GM21390 (cell line): Measurements from ENCODE around the gene CSNK1D.
A peak's percentile ranks its signal among the peaks of the same experiment; 100 is the strongest.

Source experiments
- ATAC-seq: cut with Tn5 transposase; IDR thresholded peaks from one replicate; pipeline ENCODE4 v1.9.1; 2021; ENCODE audit not compliant: unreplicated experiment

CSNK1D gene

GRCh38 chr17:82241183-82241925 is 32.1 kb downstream of the CSNK1D start:
- ATAC-seq, result no peak

GRCh38 chr17:82240506-82241182 is 32.9 kb downstream of the CSNK1D start:
- no peak for ATAC-seq

DNA sequence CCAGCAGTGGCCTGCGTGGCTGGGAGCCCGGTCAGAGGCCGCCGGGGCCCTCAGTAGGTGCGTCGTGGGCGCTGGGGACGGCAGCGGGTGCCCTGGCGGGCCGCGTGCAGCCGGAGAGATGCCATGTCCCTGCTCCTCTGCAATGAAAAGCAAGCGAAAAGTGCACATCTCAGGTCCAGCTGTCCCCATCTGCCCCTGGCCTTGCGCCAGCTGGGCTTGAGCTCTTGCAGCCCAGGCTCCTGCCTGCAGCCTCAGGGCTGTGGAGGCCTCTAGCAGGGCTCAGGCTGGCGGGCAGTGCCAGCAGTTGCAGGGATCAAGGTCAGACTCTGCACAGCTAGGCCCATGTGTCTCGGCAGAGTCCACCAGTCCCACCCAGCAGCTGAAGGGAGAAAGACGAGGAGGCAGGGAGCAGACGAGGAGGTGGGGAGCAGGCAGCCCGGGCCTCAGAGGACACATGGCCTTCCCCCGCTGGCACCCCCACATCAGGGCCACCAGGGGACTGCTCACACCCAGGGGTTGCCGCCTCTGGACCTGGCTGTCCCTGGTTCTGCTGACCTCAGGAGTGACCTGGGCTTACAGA is 33.5 kb downstream of the CSNK1D start:
- ATAC-seq, result no peak

GRCh38 chr17:82239401-82239925 is 34.0 kb downstream of the CSNK1D start:
- ATAC-seq, result no peak

- no peak for ATAC-seq
Observed at GRCh38 chr17:82238472-82239201, 34.9 kb downstream of the CSNK1D start.

GRCh38 chr17:82237746-82238471 is 35.6 kb downstream of the CSNK1D start:
- ATAC-seq, result no peak

DNA sequence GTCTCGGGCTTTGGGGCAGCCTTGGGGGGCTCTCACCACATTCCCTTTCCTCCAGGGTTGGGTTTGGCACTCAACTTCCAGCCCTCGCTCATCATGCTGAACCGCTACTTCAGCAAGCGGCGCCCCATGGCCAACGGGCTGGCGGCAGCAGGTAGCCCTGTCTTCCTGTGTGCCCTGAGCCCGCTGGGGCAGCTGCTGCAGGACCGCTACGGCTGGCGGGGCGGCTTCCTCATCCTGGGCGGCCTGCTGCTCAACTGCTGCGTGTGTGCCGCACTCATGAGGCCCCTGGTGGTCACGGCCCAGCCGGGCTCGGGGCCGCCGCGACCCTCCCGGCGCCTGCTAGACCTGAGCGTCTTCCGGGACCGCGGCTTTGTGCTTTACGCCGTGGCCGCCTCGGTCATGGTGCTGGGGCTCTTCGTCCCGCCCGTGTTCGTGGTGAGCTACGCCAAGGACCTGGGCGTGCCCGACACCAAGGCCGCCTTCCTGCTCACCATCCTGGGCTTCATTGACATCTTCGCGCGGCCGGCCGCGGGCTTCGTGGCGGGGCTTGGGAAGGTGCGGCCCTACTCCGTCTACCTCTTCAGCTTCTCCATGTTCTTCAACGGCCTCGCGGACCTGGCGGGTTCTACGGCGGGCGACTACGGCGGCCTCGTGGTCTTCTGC is 36.3 kb downstream of the CSNK1D start:
- no peak for ATAC-seq

DNA sequence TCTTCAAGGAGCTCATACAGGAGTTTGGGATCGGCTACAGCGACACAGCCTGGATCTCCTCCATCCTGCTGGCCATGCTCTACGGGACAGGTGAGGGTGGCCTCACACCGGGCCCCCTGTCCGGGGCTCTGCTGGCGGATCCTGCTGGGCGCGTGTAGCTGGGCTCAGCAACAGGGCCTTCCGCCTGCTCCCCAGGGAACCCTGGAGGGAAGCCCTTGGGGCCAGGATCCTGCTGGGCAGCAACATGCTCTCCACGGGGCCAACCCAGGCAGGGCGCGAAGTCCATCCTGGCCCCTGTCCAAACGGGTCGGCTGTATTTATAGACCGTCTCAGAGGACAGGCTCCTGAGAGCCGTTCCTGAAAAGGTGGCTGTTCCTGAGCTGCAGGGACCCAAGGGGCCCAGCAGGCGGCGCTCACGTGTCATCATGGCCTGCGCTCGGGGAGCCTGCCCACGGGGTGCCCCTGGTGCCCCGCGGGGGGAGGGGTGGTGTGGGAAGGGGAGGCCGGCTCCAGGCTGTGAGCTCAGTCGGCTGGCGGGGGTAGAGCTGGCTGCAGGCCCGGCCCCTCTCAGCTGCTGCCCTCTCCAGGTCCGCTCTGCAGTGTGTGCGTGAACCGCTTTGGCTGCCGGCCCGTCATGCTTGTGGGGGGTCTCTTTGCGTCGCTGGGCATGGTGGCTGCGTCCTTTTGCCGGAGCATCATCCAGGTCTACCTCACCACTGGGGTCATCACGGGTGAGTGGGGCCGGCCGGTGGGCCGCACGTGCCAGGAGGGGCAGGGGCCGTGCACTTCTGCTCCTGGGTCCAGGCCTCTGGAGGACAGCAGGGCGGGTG is 37.1 kb downstream of the CSNK1D start:
- ATAC-seq, result no peak

DNA sequence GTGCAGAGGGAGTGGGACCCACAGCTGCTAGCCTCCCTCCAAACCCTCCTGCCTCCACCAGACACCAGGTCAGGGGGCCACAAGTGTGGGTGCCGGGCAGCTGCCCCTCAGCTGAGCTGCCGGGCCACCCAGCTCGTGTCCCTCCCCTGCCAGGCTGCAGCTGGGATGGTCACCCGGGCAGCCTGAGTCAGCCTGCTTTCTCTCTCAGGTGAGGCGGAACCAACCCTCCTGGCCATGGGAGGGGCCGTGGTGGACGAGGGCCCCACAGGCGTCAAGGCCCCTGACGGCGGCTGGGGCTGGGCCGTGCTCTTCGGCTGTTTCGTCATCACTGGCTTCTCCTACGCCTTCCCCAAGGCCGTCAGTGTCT is 37.7 kb downstream of the CSNK1D start:
- ATAC-seq, result no peak

DNA sequence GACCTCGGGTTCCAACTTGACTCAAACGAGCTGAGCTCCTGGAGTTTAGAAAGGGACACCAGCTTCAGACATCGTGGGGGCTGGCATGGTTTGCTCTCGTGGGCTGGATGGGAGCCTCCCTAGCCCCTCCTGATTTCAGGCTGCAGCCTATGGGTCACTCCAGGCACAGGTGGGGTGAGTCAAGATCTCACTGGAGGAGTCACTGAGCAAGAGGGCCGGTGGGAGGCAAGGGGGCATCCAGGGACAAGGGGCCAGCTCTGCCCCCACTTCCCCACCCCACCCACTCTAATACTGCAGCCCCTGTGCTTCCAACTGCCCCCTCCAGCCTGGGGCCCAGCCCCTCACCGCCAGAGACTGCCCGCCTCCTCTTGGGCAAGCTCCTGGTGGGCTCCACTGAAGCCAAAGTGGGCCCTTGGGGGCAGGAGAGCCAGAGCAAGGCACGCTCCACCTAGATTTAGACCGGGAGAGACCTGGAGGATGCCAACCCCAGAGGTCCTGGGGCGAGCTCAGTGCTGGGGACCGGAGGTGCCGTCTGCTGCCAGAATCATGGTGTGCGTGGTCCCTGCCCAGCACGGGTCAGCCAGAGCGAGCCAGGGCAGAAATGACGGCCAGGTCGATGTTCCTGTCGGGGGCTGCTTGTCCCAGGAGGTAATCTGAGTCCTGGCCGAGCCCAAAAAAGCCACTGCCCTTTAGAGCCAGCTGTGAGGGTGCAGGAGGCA is 38.3 kb downstream of the CSNK1D start:
- ATAC-seq, result no peak

DNA sequence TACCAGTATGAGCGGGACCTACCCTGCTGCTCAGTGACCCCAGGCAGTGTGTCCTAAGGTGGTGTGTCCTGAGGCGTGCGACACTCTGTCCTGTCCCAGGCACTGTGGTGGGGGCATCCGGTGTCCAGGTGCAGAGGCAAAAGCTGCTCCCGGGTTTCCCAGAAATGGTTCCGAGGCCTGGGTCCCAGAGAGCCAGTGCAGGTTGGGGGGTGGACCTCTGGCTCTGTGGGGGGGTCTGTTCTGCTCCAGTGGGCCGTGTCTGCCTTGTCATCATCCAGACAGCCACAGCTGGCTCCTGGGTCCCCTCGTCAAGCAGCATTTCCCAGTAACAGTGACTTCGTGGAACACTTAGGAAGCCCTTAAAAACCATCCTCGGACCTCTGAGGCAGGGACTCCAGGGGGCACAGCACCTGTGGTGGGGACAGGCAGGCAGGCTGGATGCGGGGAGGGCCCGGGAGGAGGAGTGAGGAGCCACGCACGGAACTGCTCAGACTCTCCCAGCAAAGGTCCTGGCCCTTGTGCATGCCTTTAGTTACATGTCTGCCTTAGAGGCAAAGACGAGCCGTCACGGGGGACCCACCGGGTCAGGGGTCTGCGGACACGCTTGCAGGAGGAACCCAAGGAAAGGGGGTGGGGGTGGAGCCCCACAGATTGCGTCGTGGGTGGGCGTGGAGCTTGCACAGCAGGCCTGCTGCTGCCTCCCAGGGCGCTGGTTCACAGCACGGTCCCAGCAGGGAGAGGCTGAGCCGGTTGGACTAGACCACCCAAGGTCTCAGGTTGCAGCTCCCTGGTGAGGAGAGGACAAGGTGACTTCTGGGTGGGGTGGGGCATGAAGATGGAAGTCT is 39.1 kb downstream of the CSNK1D start:
- no peak for ATAC-seq

DNA sequence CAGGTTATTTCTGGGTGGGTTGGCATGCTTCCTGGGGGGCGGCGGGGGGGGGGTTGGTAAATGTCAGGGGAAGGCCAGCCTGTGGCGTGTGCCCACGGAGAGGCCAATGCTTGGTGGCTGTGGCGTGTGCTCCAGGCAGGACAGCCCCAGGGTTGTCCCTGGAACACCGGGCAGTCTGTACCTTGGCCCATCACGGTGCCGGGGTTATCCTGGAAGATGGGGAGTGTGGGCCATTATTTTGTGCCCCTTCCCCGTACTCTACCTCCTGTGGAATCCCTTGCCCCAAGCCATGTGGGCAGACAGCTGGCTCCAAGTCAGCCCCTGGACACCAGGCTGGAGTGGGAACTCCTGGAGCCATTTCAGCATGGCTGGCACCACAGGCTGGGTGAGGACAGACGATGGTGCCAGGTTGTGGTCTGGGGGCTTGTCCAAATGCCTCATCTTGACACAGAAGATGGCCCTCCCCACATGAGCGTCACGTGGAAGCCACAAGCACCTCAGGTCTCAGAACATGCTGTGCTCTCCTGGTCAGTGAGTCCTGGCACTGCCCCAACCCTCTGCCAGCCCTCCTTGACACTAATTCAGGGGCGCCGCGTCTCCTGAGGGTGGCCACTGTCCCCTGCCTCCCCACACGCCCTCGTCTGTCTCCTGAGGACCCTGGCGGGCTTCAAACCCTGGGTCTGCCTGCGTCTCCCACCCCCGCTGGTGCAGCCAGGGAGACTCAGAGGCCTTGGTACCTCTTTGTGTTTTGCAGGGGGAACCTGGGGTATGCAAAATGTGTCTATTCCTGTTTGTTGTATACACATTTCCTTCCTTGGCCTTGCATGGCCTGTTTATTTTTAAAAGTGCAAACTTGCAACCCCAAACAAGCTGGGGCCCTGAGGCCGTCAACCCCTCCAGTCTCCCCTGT is 40.4 kb downstream of the CSNK1D start:
- no peak for ATAC-seq

GRCh38 chr17:82232322-82232820 is 41.1 kb downstream of the CSNK1D start:
- no peak for ATAC-seq

DNA sequence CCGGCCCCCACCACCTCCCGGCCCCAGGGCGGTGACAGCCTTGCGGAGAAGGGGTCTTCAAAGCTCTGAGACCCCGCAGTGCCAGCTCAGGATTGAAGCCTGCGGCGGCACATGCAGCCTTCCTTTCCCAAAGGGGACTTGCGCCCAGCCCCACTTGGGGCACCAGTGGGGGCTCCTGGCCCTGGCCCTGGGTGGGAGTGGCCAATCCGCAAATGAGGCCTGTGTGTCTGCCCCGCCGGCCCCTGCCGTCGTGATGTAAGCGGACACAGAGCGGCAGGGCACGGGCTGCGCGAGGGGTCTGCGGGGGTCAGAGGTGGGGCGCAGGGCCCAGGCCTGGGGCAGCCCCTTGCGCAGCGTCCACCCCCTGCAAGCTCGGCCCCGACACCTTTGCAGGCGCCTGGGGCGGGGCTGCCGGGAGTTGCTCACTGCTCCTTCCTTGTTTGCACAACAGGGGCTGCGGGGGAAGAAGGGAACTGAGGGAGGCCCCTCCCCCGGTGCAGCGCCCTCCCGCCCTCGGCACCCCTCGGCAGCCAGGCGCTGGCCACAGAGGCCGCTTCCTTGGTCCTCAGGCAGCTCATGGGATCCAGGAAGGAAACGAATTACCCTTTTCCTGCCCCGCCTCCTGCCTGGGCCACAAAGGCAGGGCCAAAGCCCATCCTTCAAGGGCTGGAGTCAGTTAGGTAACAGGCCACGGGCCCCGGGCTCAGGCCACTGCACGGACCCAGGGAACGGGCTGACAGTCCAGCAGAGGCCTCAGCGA is 41.8 kb downstream of the CSNK1D start:
- no peak for ATAC-seq

DNA sequence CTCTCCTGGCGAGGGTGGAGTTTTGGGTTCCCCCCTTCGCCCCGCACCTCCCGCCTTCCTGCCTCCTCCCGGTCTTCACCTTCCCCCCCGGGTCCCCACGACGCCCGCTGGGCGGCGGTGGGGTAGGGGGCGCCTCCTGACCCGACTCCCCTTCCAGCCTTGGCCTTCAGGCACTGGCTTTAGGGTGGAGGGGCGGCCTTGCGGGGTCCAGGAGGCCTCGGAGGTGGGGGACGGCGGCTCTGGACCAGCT is 42.3 kb downstream of the CSNK1D start:
- ATAC-seq, result no peak

DNA sequence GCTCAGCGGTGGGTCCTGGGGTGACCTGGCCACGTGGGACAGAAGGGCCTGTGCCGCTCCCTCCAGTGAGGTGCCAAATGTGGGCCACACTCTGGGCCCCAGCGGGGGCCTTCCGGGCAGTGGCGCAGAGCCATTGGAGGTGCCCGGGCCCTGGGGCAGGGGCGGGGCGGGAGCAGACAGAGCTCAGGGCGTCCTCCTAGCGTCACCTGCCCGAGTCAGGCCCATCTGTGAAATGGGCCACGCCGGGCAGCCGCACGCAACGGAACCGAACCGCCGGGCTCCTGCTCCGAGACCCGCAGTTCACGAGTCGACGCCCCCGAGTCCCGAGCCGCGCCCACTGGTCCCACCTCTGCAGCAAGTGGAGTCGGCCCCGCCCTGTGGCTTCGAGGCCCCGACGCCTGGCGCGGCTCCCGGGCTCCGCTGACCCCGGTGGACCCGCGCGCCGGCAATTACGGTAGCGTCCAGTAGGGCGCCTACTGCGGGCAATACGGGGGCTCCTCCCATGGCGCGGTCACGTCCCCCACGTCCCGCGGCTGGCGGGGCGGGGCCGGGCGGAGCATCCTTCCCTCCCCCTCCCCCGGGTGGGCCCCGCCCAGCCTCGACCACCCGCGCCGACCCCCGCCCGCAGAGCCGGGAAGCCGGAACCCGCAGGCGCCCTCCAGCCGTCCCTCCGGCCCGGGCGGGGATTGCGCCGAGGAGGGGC is 42.7 kb downstream of the CSNK1D start:
- peak; percentile 43 for ATAC-seq
